ACC112 (cell line): ENCODE data around the gene AGAP1.

Source experiments
- H2AFZ ChIP-seq: fragments of 200-600 bp; sonication (generic); one replicate; pipeline ENCODE4 v1.6.0; 2017; ENCODE audit warnings: antibody characterized with exemption, low read length; ENCODE audit not compliant: unreplicated experiment
- H3K27ac ChIP-seq: fragments of 200-600 bp; sonication (generic); 2 replicates; pipeline ENCODE4 v1.5.1; 2014; ENCODE audit warnings: low read depth, mild to moderate bottlenecking, antibody characterized with exemption, low read length, moderate library complexity
- H3K27me3 ChIP-seq: fragments of 200-600 bp; sonication (generic); 2 replicates; pipeline ENCODE4 v1.6.1; 2014; ENCODE audit warnings: mild to moderate bottlenecking, antibody characterized with exemption, low read length, moderate library complexity, mixed read lengths; ENCODE audit not compliant: insufficient read depth
- H3K36me3 ChIP-seq: fragments of 200-600 bp; sonication (generic); 2 replicates; pipeline ENCODE4 v1.6.1; 2016; ENCODE audit warnings: mild to moderate bottlenecking, antibody characterized with exemption, low read length, moderate library complexity, mixed read lengths; ENCODE audit not compliant: insufficient read depth
- H3K4me1 ChIP-seq: fragments of 200-600 bp; sonication (generic); one replicate; pipeline ENCODE4 v1.6.1; 2016; ENCODE audit warnings: low read length, mixed read lengths; ENCODE audit not compliant: insufficient read depth, unreplicated experiment, control insufficient read depth
- H3K4me3 ChIP-seq: fragments of 200-600 bp; sonication (generic); 2 replicates; pipeline ENCODE4 v1.5.1; 2014; ENCODE audit warnings: mild to moderate bottlenecking, low read depth, low read length
- H3K79me2 ChIP-seq: fragments of 200-600 bp; sonication (generic); one replicate; pipeline ENCODE4 v1.6.0; 2016; ENCODE audit warnings: low read length; ENCODE audit not compliant: control insufficient read depth, unreplicated experiment, insufficient read depth

The AGAP1 gene

GRCh38 chr2:235701206-235701981, 207.6 kb downstream of the AGAP1 start:
- peaks cover 39% of the 10 kb centered on the region for H3K79me2 ChIP-seq
- no peak overlapping the region for H3K4me3 ChIP-seq
- peaks cover 10% of the 10 kb centered on the region for H3K4me1 ChIP-seq
- no peaks in the 10 kb centered on the region for H3K27me3 ChIP-seq
- no peaks in the 10 kb centered on the region for H3K36me3 ChIP-seq
- H2AFZ ChIP-seq: no peak overlapping the region
- H3K27ac ChIP-seq: no peak overlapping the region

- peaks cover 35% of the 10 kb centered on the region for H3K79me2 ChIP-seq
- H3K27ac ChIP-seq: peak overlapping the region; percentile 84
Observed at GRCh38 chr2:235702186-235702585, 208.3 kb downstream of the AGAP1 start.

GRCh38 chr2:235703711-235704295, 210.0 kb downstream of the AGAP1 start:
- H3K27ac ChIP-seq: no peak overlapping the region
- H3K4me3 ChIP-seq: no peak overlapping the region
- H3K4me1 ChIP-seq: peaks cover 13% of the 10 kb centered on the region
- H2AFZ ChIP-seq: no peak overlapping the region
- no peaks in the 10 kb centered on the region for H3K27me3 ChIP-seq
- no peaks in the 10 kb centered on the region for H3K36me3 ChIP-seq
- H3K79me2 ChIP-seq: peaks cover 31% of the 10 kb centered on the region

More at GRCh38 chr2:235702186-235702585, 208.3 kb downstream of the AGAP1 start:
- Histone ChIP-seq H3K4me3 (no peak overlapping the region), H3K4me1 (peaks cover 10% of the 10 kb centered on the region), H3K36me3 (no peaks in the 10 kb centered on the region), H3K27me3 (no peaks in the 10 kb centered on the region), H2AFZ (no peak overlapping the region)

GRCh38 chr2:235705296-235705695, 211.5 kb downstream of the AGAP1 start:
- no peak overlapping the region for H2AFZ ChIP-seq
- peaks cover 26% of the 10 kb centered on the region for H3K4me1 ChIP-seq
- H3K79me2 ChIP-seq: peaks cover 25% of the 10 kb centered on the region
- H3K36me3 ChIP-seq: no peaks in the 10 kb centered on the region
- no peaks in the 10 kb centered on the region for H3K27me3 ChIP-seq
- no peak overlapping the region for H3K4me3 ChIP-seq
- H3K27ac ChIP-seq: no peak overlapping the region

- no peak overlapping the region for H2AFZ ChIP-seq
- H3K36me3 ChIP-seq: 0 out of 2 replicates have a peak, but pooled peaks cover 3% of the 10 kb centered on the region
- H3K4me3 ChIP-seq: no peak overlapping the region
- peaks cover 26% of the 10 kb centered on the region for H3K4me1 ChIP-seq
- no peaks in the 10 kb centered on the region for H3K27me3 ChIP-seq
- H3K27ac ChIP-seq: no peak overlapping the region
- peaks cover 19% of the 10 kb centered on the region for H3K79me2 ChIP-seq
Observed at GRCh38 chr2:235706506-235706905, 212.7 kb downstream of the AGAP1 start.

- no peak overlapping the region for H3K27ac ChIP-seq
- H2AFZ ChIP-seq: no peak overlapping the region
Observed at GRCh38 chr2:235707411-235708096, 213.7 kb downstream of the AGAP1 start.

GRCh38 chr2:235709124-235709813, 215.4 kb downstream of the AGAP1 start:
- Histone ChIP-seq H3K27me3 (no peaks in the 10 kb centered on the region), H3K4me3 (no peak overlapping the region), H3K27ac (peak overlapping the region; percentile 38; the same call in 1 of the 2 replicates), H3K79me2 (peaks cover 13% of the 10 kb centered on the region), H3K36me3 (0 out of 2 replicates have a peak, but pooled peaks cover 3% of the 10 kb centered on the region), H3K4me1 (peaks cover 16% of the 10 kb centered on the region), H2AFZ (no peak overlapping the region)

More at GRCh38 chr2:235707411-235708096, 213.7 kb downstream of the AGAP1 start:
- H3K79me2 ChIP-seq: peaks cover 19% of the 10 kb centered on the region
- H3K36me3 ChIP-seq: 0 out of 2 replicates have a peak, but pooled peaks cover 3% of the 10 kb centered on the region
- no peaks in the 10 kb centered on the region for H3K27me3 ChIP-seq
- no peak overlapping the region for H3K4me3 ChIP-seq
- peaks cover 18% of the 10 kb centered on the region for H3K4me1 ChIP-seq

GRCh38 chr2:235709969-235710879, 216.4 kb downstream of the AGAP1 start:
- Histone ChIP-seq H3K4me1 (peaks cover 16% of the 10 kb centered on the region), H3K4me3 (no peak overlapping the region), H3K27ac (peak overlapping the region; percentile 38; the same call in 1 of the 2 replicates)

GRCh38 chr2:235710933-235711332, 217.1 kb downstream of the AGAP1 start:
- Histone ChIP-seq H3K27ac (no peak overlapping the region), H3K36me3 (0 out of 2 replicates have a peak, but pooled peaks cover 3% of the 10 kb centered on the region), H3K27me3 (no peaks in the 10 kb centered on the region), H3K4me1 (peaks cover 16% of the 10 kb centered on the region), H3K79me2 (peaks cover 10% of the 10 kb centered on the region), H2AFZ (no peak overlapping the region), H3K4me3 (no peak overlapping the region)

More at GRCh38 chr2:235709969-235710879, 216.4 kb downstream of the AGAP1 start:
- no peaks in the 10 kb centered on the region for H3K27me3 ChIP-seq
- 0 out of 2 replicates have a peak, but pooled peaks cover 3% of the 10 kb centered on the region for H3K36me3 ChIP-seq
- peaks cover 10% of the 10 kb centered on the region for H3K79me2 ChIP-seq
- no peak overlapping the region for H2AFZ ChIP-seq
